Kidney (tissue), 14 donors: ENCODE results near the gene MRPL55. TPM values are rescaled to one million over a fixed set of nuclear protein-coding genes. Genes with fewer than 3 reads are reported as not detected.
"Not testable (repeated sequence)": the region's sequence is repeated elsewhere in the genome, so short reads cannot be mapped to it uniquely, and the experiment has no call there.

ENCODE experiments used
- DNase-seq, 5 donors: peaks; one replicate each; pipeline ENCODE4 v3.0.0-alpha.2; 2013 to 2020
- FAIRE-seq: peaks from 2 replicates; lab custom pipeline; 2012; peaks lifted over from hg19 to GRCh38; lab: Jason Lieb, UNC
- H3K27ac ChIP-seq, 2 donors: one replicate each; pipeline ENCODE4 v1.7.0; 2013; ENCODE audit warnings: low read depth in 2 of 2, low read length in 2 of 2, inconsistent platforms in 1 of 2
- H3K27me3 ChIP-seq: one replicate; pipeline ENCODE4 v1.7.1; 2013; ENCODE audit warnings: low read length, inconsistent platforms; ENCODE audit not compliant: control insufficient read depth, insufficient read depth
- H3K36me3 ChIP-seq, 3 donors: one replicate each; pipeline versions ENCODE4 v1.7.0 to v1.7.1; 2013; ENCODE audit warnings: low read length in 3 of 3, control low read depth in 1 of 3, inconsistent platforms in 1 of 3; ENCODE audit not compliant: insufficient read depth in 3 of 3, control insufficient read depth in 2 of 3
- H3K4me1 ChIP-seq, 3 donors: one replicate each; pipeline versions ENCODE4 v1.7.0 to v1.7.1; 2013; ENCODE audit warnings: low read length in 3 of 3, inconsistent platforms in 1 of 3, low read depth in 1 of 3; ENCODE audit not compliant: control insufficient read depth in 2 of 3, insufficient read depth in 2 of 3
- H3K4me3 ChIP-seq, 3 donors: one replicate each; pipeline versions ENCODE4 v1.7.0 to v1.8.1; 2013; ENCODE audit warnings: low read length in 3 of 3, control low read depth in 1 of 3, inconsistent platforms in 1 of 3
- H3K9ac ChIP-seq, 3 donors: one replicate each; pipeline versions ENCODE4 v1.7.0 to v1.7.1; 2013; ENCODE audit warnings: low read length in 3 of 3, control low read depth in 1 of 3, inconsistent platforms in 1 of 3
- H3K9me3 ChIP-seq, 3 donors: one replicate each; pipeline versions ENCODE4 v1.7.0 to v1.7.1; 2013; ENCODE audit warnings: low read length in 3 of 3, control low read depth in 1 of 3, inconsistent platforms in 1 of 3; ENCODE audit not compliant: control insufficient read depth in 2 of 3, insufficient read depth in 1 of 3
- CTCF ChIP-seq: IDR thresholded peaks from 3 replicates; pipeline ENCODE4 v1.5.1; 2012; ENCODE audit warnings: mild to moderate bottlenecking, moderate library complexity, borderline replicate concordance; ENCODE audit not compliant: insufficient read depth; ENCODE audit errors: extremely low read depth
- intact Hi-C: fragments of 100-400 bp; cut with DNase I; formaldehyde crosslinking; loops from one replicate; pipeline ENCODE4 v1.11.1; 2022
- polyA plus RNA-seq: library from polyadenylated mRNA; stranded (reverse); fragments of 350-450 nt; fragmentation: Illumina TruSeq; extraction: RNeasy Lipid Tissue Mini Kit (QIAGEN cat#74804); gene quantifications from one replicate; pipeline ENCODE4 v1.2.3, GENCODE V29; 2014; ENCODE audit warnings: low read depth, low replicate concordance; ENCODE audit not compliant: insufficient read depth
- total RNA-seq: library from RNA; stranded (reverse); fragmentation: NEBNext Ultra II Directional; extraction: Animal tissue kit (Norgen Biotek cat#: 25700); gene quantifications from one replicate; pipeline ENCODE4 v1.2.1, GENCODE V29; 2021
- donor health status: control.
- donor health status: control.
- donor health status: control.
- donor health status: control.
- donor health status: control.
- donor health status: DM: yes; HTN: yes; CAD: no.
- donor health status: Normal renal cell carcinoma (clear cell type).

MRPL55 gene
- total and polyA plus RNA-seq, 2 donors from 2014 or later: 37.8 to 141 TPM

- Histone ChIP-seq H3K4me1 (peaks cover 0 to 17% (median 0%) of the 10 kb centered on the region in 3 donors), H3K36me3 (no peaks in the 10 kb centered on the region), H3K27me3 (no peaks in the 10 kb centered on the region), H3K27ac (no peak overlapping the region), H3K9ac (no peak overlapping the region), H3K9me3 (no peaks in the 10 kb centered on the region), H3K4me3 (no peak overlapping the region)
- no peak for TF ChIP-seq CTCF
- intact Hi-C loops: no loop called here
- FAIRE-seq: no peak
- no peak for DNase-seq
These were observed 3.5 kb upstream of the MRPL55 start for GRCh38 chr1:228112617-228113016.

GRCh38 chr1:228112167-228112566 lies 3.1 kb upstream of the MRPL55 start:
- intact Hi-C loops: no loop called here

GRCh38 chr1:228111315-228111714 lies 2.2 kb upstream of the MRPL55 start:
- FAIRE-seq, intact Hi-C loops, H3K4me3 ChIP-seq, H3K9me3 ChIP-seq, H3K27me3 ChIP-seq, H3K36me3 ChIP-seq, H3K9ac ChIP-seq, H3K27ac ChIP-seq: not testable (repeated sequence)
- DNase-seq: peak in 1 of 5 donors; percentile 9
- H3K4me1 ChIP-seq: peaks cover 0 to 17% (median 0%) of the 10 kb centered on the region in 3 donors

More at GRCh38 chr1:228112167-228112566, 3.1 kb upstream of the MRPL55 start:
- Histone ChIP-seq H3K36me3 (no peaks in the 10 kb centered on the region), H3K27me3 (no peaks in the 10 kb centered on the region), H3K9ac (no peak overlapping the region), H3K4me1 (peaks cover 0 to 17% (median 0%) of the 10 kb centered on the region in 3 donors), H3K27ac (no peak overlapping the region), H3K9me3 (no peaks in the 10 kb centered on the region), H3K4me3 (no peak overlapping the region)
- no peak for DNase-seq
- no peak for FAIRE-seq
- no peak for TF ChIP-seq CTCF

- no peak for FAIRE-seq
- peak in 1 of 5 donors; percentile 37 for DNase-seq
These were observed 1.5 kb upstream of the MRPL55 start for GRCh38 chr1:228110556-228110955.

More at GRCh38 chr1:228110556-228110955, 1.5 kb upstream of the MRPL55 start:
- Histone ChIP-seq H3K4me3 (peak overlapping the region in 2 of 3 donors; percentile 70 to 94), H3K27ac (peak overlapping the region; percentile 14 to 77), H3K36me3 (peaks cover 0 to 11% (median 6%) of the 10 kb centered on the region in 3 donors), H3K9me3 (no peaks in the 10 kb centered on the region), H3K4me1 (peaks cover 0 to 17% (median 0%) of the 10 kb centered on the region in 3 donors), H3K27me3 (no peaks in the 10 kb centered on the region), H3K9ac (peak overlapping the region in 2 of 3 donors; percentile 22 to 99)
- TF ChIP-seq CTCF: no peak
- intact Hi-C loops: no loop called here
